ENCODE data around the gene RRAS2. TPM values are rescaled to one million over a fixed set of nuclear protein-coding genes. Genes with fewer than 3 reads are reported as not detected.

The RRAS2 gene
- polyA plus RNA-seq, 1 of the 3 experiments (the other 2 are of a cell fraction): 53.3 TPM

DNA sequence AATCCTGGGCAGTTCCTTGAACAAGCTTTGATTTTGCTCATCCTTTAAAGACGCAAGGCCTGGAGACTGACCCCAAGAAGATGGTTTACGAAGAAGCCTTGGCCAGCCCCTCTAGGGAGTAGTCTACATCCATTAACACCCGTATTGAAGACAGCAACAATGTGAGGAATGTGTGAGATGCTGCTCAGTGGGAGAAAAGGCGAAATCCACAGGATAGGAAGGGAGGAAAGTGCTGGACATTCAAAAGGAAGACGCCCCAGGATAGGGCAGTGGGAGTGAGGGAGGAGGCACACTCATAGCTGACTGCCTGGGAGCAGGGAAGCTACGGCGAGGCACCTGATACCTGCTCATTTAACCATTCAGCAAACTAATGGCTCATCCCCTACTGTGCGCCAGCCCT lies 114.1 kb downstream of the RRAS2 start:
- H4K20me1 ChIP-seq (ENCODE audit: insufficient read depth): no peaks in the 10 kb centered on the region
- 61% methylated on average over 8 of the region's 8 CpGs for WGBS (ENCODE audit: low lambda C conversion rate)

More for the DNA sequence above, 114.1 kb downstream of the RRAS2 start:
- no peak for TF ChIP-seq FOXJ3 (CRISPR knock-in tag; IDR thresholded peaks at IDR 0.05)
- no peak for TF ChIP-seq GATA2 (CRISPR knock-in tag; IDR thresholded peaks at IDR 0.05)
- TF ChIP-seq, protein P1, sequence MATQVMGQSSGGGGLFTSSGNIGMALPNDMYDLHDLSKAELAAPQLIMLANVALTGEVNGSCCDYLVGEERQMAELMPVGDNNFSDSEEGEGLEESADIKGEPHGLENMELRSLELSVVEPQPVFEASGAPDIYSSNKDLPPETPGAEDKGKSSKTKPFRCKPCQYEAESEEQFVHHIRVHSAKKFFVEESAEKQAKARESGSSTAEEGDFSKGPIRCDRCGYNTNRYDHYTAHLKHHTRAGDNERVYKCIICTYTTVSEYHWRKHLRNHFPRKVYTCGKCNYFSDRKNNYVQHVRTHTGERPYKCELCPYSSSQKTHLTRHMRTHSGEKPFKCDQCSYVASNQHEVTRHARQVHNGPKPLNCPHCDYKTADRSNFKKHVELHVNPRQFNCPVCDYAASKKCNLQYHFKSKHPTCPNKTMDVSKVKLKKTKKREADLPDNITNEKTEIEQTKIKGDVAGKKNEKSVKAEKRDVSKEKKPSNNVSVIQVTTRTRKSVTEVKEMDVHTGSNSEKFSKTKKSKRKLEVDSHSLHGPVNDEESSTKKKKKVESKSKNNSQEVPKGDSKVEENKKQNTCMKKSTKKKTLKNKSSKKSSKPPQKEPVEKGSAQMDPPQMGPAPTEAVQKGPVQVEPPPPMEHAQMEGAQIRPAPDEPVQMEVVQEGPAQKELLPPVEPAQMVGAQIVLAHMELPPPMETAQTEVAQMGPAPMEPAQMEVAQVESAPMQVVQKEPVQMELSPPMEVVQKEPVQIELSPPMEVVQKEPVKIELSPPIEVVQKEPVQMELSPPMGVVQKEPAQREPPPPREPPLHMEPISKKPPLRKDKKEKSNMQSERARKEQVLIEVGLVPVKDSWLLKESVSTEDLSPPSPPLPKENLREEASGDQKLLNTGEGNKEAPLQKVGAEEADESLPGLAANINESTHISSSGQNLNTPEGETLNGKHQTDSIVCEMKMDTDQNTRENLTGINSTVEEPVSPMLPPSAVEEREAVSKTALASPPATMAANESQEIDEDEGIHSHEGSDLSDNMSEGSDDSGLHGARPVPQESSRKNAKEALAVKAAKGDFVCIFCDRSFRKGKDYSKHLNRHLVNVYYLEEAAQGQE (IDR thresholded peaks at IDR 0.05; ENCODE audit: low read depth, low read length): no peak
- TF ChIP-seq RCOR1 (IDR thresholded peaks at IDR 0.05; ENCODE audit: low read length): no peak
- TF ChIP-seq GABPA (IDR thresholded peaks at IDR 0.05; ENCODE audit: low read depth): no peak
- TF ChIP-seq CHD2 (IDR thresholded peaks at IDR 0.05; ENCODE audit: low read length, partially characterized antibody): no peak
- no peak for TF ChIP-seq FOSL2 (IDR thresholded peaks at IDR 0.05; ENCODE audit: borderline replicate concordance, low read depth)
- no peak for TF ChIP-seq MXI1 (IDR thresholded peaks at IDR 0.05; ENCODE audit: low read depth, low read length)
- no peak for TF ChIP-seq SMC3 (IDR thresholded peaks at IDR 0.05; ENCODE audit: low read depth, low read length)
- TF ChIP-seq EZH2phosphoT487 (IDR thresholded peaks at IDR 0.05; ENCODE audit: borderline replicate concordance, low read depth): no peak
- no peak for TF ChIP-seq TEAD4 (IDR thresholded peaks at IDR 0.05; ENCODE audit: borderline replicate concordance, insufficient read depth)
- no peak for TF ChIP-seq RFX5 (IDR thresholded peaks at IDR 0.05; ENCODE audit: low read length)
- TF ChIP-seq, protein P2, sequence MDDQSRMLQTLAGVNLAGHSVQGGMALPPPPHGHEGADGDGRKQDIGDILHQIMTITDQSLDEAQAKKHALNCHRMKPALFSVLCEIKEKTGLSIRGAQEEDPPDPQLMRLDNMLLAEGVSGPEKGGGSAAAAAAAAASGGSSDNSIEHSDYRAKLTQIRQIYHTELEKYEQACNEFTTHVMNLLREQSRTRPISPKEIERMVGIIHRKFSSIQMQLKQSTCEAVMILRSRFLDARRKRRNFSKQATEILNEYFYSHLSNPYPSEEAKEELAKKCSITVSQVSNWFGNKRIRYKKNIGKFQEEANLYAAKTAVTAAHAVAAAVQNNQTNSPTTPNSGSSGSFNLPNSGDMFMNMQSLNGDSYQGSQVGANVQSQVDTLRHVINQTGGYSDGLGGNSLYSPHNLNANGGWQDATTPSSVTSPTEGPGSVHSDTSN (IDR thresholded peaks at IDR 0.05): no peak
- TF ChIP-seq, protein P3, sequence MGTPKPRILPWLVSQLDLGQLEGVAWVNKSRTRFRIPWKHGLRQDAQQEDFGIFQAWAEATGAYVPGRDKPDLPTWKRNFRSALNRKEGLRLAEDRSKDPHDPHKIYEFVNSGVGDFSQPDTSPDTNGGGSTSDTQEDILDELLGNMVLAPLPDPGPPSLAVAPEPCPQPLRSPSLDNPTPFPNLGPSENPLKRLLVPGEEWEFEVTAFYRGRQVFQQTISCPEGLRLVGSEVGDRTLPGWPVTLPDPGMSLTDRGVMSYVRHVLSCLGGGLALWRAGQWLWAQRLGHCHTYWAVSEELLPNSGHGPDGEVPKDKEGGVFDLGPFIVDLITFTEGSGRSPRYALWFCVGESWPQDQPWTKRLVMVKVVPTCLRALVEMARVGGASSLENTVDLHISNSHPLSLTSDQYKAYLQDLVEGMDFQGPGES (IDR thresholded peaks at IDR 0.05; ENCODE audit: low read depth, low read length): no peak
- no peak for TF ChIP-seq ELF1 (IDR thresholded peaks at IDR 0.05)
- TF ChIP-seq JUND (IDR thresholded peaks at IDR 0.05): no peak
- TF ChIP-seq NRF1 (IDR thresholded peaks at IDR 0.05; ENCODE audit: low read depth, low read length): no peak
- no peak for TF ChIP-seq TAF1 (IDR thresholded peaks at IDR 0.05; ENCODE audit: borderline replicate concordance, low read depth, low read length)
- ChIA-PET CTCF (interaction anchor here (1.5 to 2.1 kb wide), 2 partner anchors 96 to 288 kb away, joined by 4 to 11 read pairs; no protein-coding TSS in a partner anchor), POLR2A (no interaction called here)
- no peak for DNase-seq
- Histone ChIP-seq H3K4me3 (ENCODE audit: low read depth in 2 of 2, low read length in 1 of 2) (no peak overlapping the region), H3K9me2 (no peaks in the 10 kb centered on the region), H2AFZ (ENCODE audit: low read depth) (no peak overlapping the region), H3K27ac (ENCODE audit: low read depth in 2 of 2, low read length in 1 of 2) (no peak overlapping the region), H3K36me3 (replicated peaks in 1 of 2; ENCODE audit: control insufficient read depth in 1 of 2, insufficient read depth in 2 of 2, low read length in 1 of 2) (no peaks in the 10 kb centered on the region), H3F3A (replicated peaks; ENCODE audit: insufficient read depth) (no peaks in the 10 kb centered on the region), H3K9ac (no peak overlapping the region), H3K27me3 (ENCODE audit: insufficient read depth) (peaks cover 20% of the 10 kb centered on the region; the same call in 1 of the 2 replicates), H3K4me2 (no peak overlapping the region), H3K4me1 (ENCODE audit: control insufficient read depth in 1 of 2, insufficient read depth in 2 of 2, low read depth in 1 of 2, low read length in 1 of 2) (peaks cover 0 to 6% of the 10 kb centered on the region in 2 experiments; a peak in 1 of 4 replicates), H3K79me2 (ENCODE audit: insufficient read depth) (no peaks in the 10 kb centered on the region), H3K9me3 (no peaks in the 10 kb centered on the region)

All from SK-N-SH (cell line).